K562 (cell line): Measurements from ENCODE around the gene COX6B2. TPM values are rescaled to one million over a fixed set of nuclear protein-coding genes. Genes with fewer than 3 reads are reported as not detected.

ENCODE experiments used
- BRD9 ChIP-seq: fragments of 450-650 bp; IDR thresholded peaks from 2 replicates; pipeline ENCODE4 v1.6.1; 2018; ENCODE audit warnings: low read depth; ENCODE audit not compliant: partially characterized antibody
- CAMTA2 ChIP-seq: fragments of 250-450 bp; sonication (Bioruptor Pico); conservative IDR thresholded peaks from 2 replicates; pipeline ENCODE4 v1.5.1; 2022
- CHD7 ChIP-seq: fragments of 200-600 bp; sonication (generic); IDR thresholded peaks from one replicate; pipeline ENCODE4 v1.6.1; 2012; ENCODE audit warnings: mild to moderate bottlenecking, low read depth, low read length, inconsistent platforms
- CXXC5 ChIP-seq: fragments of 250-450 bp; sonication (Bioruptor Pico); IDR thresholded peaks from 2 replicates; pipeline ENCODE4 v1.8.0; 2022; ENCODE audit warnings: inconsistent platforms, mild to moderate bottlenecking, moderate library complexity
- GABPB2 ChIP-seq: fragments of 250-450 bp; sonication (Bioruptor Pico); conservative IDR thresholded peaks from 2 replicates; pipeline ENCODE4 v1.5.1; 2021; ENCODE audit warnings: mild to moderate bottlenecking
- GTF2F1 ChIP-seq: IDR thresholded peaks from 2 replicates; pipeline ENCODE4 v1.6.1; 2011; ENCODE audit warnings: low read depth, low read length, improper control_type of control experiment
- IFI16 ChIP-seq: fragments of 250-450 bp; sonication (Bioruptor Pico); IDR thresholded peaks from 2 replicates; pipeline ENCODE4 v2.1.2; 2022; ENCODE audit warnings: mild to moderate bottlenecking, inconsistent platforms
- NCOA6 ChIP-seq: fragments of 450-650 bp; IDR thresholded peaks from 2 replicates; pipeline ENCODE4 v1.6.1; 2017; ENCODE audit warnings: mild to moderate bottlenecking
- NFE2L1 ChIP-seq: fragments of 450-650 bp; IDR thresholded peaks from 2 replicates; pipeline ENCODE4 v1.6.1; 2016; ENCODE audit warnings: missing genetic modification characterization, low read depth, mild to moderate bottlenecking, missing compliant biosample characterization, moderate library complexity, borderline replicate concordance
- POLR2G ChIP-seq: fragments of 200-400 bp; formaldehyde crosslinking; IDR thresholded peaks from 2 replicates; pipeline ENCODE4 v1.6.1; 2017; ENCODE audit warnings: low read depth, mild to moderate bottlenecking, antibody characterized with exemption, low read length, moderate library complexity
- POLR3G ChIP-seq: IDR thresholded peaks from 2 replicates; pipeline ENCODE4 v1.6.1; 2011; ENCODE audit not compliant: insufficient read length, insufficient replicate concordance; ENCODE audit errors: extremely low read depth
- RB1 ChIP-seq: fragments of 450-650 bp; IDR thresholded peaks from 2 replicates; pipeline ENCODE4 v1.6.1; 2017; ENCODE audit warnings: low read depth, mild to moderate bottlenecking
- RBFOX2 ChIP-seq: fragments of 200-400 bp; formaldehyde crosslinking; IDR thresholded peaks from 2 replicates; pipeline ENCODE4 v1.6.1; 2017; ENCODE audit warnings: low read depth, mild to moderate bottlenecking, low read length, moderate library complexity
- SAP30 ChIP-seq: fragments of 200-600 bp; sonication (generic); IDR thresholded peaks from 2 replicates; pipeline ENCODE4 v1.6.1; 2012; ENCODE audit warnings: borderline replicate concordance, low read depth, mild to moderate bottlenecking, moderate library complexity, low read length, control low read depth, inconsistent platforms; ENCODE audit not compliant: insufficient read depth, poor library complexity, severe bottlenecking
- SIN3A ChIP-seq, 2 experiments: fragments of 150-350 bp in 1 of 2; IDR thresholded peaks; 2 replicates each; pipeline ENCODE4 v1.6.1; 2011 to 2016; ENCODE audit warnings: borderline replicate concordance in 2 of 2, low read depth in 2 of 2, low read length in 2 of 2, mild to moderate bottlenecking in 2 of 2, moderate library complexity in 2 of 2; ENCODE audit not compliant: control insufficient read depth in 1 of 2
- ZNF140 ChIP-seq: fragments of 250-450 bp; sonication (Bioruptor Pico); IDR thresholded peaks from 2 replicates; pipeline ENCODE4 v1.8.0; 2021; ENCODE audit warnings: moderate library complexity, mild to moderate bottlenecking, inconsistent platforms
- ZNF551 ChIP-seq: fragments of 250-450 bp; sonication (Bioruptor Pico); IDR thresholded peaks from 2 replicates; pipeline ENCODE4 v1.5.0; 2021; ENCODE audit warnings: mild to moderate bottlenecking, moderate library complexity
- polyA plus RNA-seq, 8 experiments: library from polyadenylated mRNA; depleted of rRNA in 4 of 8; stranded (reverse) in 5 of 8; unstranded in 3 of 8; fragments of >200 nt; fragmentation: Nextera tagmentation in 2 of 8; fragmentation: Illumina TruSeq in 1 of 8; extraction: Ambion mirVana in 2 of 8; extraction: Trizol in 1 of 8; gene quantifications; 2 replicates each; pipeline versions ENCODE4 v1.2.1 to v1.2.3, GENCODE V29; 2011 to 2014; ENCODE audit warnings: inconsistent platforms in 1 of 8, missing spikeins in 1 of 8
- total RNA-seq, 7 experiments: library from RNA; depleted of rRNA in 6 of 7; stranded (reverse); fragments of >200 nt in 6 of 7; fragmentation: Illumina TruSeq in 2 of 7; extraction: Trizol in 2 of 7; gene quantifications; 2 replicates each; pipeline versions ENCODE4 v1.2.1 to v1.2.3, GENCODE V29; 2011 to 2021; ENCODE audit warnings: low replicate concordance in 1 of 7

The COX6B2 gene
- total and polyA plus RNA-seq, 9 of the 15 experiments (the other 6 are each of a cell fraction or from before 2014, with no cell fraction given) = 0.40 to 2.5 (median 0.83) TPM

- TF ChIP-seq CXXC5 (CRISPR knock-in tag) (peak; percentile 89), BRD9 (no peak), CHD7 (no peak), RB1 (peak; percentile 68), ZNF551 (no peak), GABPB2 (CRISPR knock-in tag) (no peak), GTF2F1 (peak; percentile 95), POLR3G (no peak), ZNF140 (CRISPR knock-in tag) (no peak), POLR2G (peak; percentile 100), RBFOX2 (peak; percentile 99), CAMTA2 (CRISPR knock-in tag) (0 out of 2 replicates have a peak, but pooled peaks have one; percentile 44), SAP30 (no peak), NCOA6 (no peak), IFI16 (CRISPR knock-in tag) (no peak), NFE2L1 (tag) (no peak), SIN3A (IDR thresholded peaks at IDR 0.05; ENCODE audit: borderline replicate concordance in 2 of 2, control insufficient read depth in 1 of 2, low read depth in 2 of 2, low read length in 2 of 2) (peak; percentile 86 to 94; a peak in 3 of 4 replicates)
Measured at GRCh38 chr19:55385724-55386492, 31.4 kb upstream of the COX6B2 start, which contains the start of gene RPL28 (continued).
